Measurements from ENCODE around the gene SEC11C.

DNA sequence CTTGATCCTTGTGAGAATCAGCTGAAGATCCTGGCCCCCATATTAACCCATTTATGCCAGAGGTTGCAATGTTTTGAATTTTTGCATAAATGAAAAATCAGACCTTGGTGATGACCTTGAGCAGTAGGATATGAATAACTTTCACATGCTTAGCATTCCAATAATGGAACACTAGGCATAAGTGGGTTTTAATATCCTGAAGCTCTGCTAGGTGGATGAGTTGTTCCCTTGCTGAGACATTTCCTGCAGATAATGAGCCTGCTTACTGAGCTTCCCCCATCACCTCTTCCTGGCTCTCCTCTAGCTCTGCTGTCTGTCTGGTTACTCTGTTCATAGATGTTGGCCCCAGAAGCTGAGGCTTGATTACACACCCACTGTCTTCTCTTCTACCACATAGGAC, 25.5 kb upstream of the SEC11C start:
- TF ChIP-seq CTCF (conservative IDR thresholded peaks at IDR 0.05 in 1 of 2, IDR thresholded peaks at IDR 0.05 in 1 of 2; ENCODE audit: low read depth in 1 of 2, low read length in 2 of 2): no peak
- TF ChIP-seq EZH2 (IDR thresholded peaks at IDR 0.05; ENCODE audit: low read length, missing control alignments): no peak
